CD1c-positive myeloid dendritic cell (primary cell): ENCODE data around the gene TNS3.
A peak's percentile ranks its signal among the peaks of the same experiment; 100 is the strongest.
"Not testable (repeated sequence)": the region's sequence is repeated elsewhere in the genome, so short reads cannot be mapped to it uniquely, and the experiment has no call there.

Experiments
- DNase-seq: peaks from one replicate; pipeline ENCODE4 v3.0.0-alpha.2; 2016; ENCODE audit errors: extremely low spot score

TNS3 gene

GRCh38 chr7:47283497-47284131 is 298.3 kb downstream of the TNS3 start:
- no peak for DNase-seq

GRCh38 chr7:47282790-47283496 is 299.0 kb downstream of the TNS3 start:
- DNase-seq, result no peak

DNA sequence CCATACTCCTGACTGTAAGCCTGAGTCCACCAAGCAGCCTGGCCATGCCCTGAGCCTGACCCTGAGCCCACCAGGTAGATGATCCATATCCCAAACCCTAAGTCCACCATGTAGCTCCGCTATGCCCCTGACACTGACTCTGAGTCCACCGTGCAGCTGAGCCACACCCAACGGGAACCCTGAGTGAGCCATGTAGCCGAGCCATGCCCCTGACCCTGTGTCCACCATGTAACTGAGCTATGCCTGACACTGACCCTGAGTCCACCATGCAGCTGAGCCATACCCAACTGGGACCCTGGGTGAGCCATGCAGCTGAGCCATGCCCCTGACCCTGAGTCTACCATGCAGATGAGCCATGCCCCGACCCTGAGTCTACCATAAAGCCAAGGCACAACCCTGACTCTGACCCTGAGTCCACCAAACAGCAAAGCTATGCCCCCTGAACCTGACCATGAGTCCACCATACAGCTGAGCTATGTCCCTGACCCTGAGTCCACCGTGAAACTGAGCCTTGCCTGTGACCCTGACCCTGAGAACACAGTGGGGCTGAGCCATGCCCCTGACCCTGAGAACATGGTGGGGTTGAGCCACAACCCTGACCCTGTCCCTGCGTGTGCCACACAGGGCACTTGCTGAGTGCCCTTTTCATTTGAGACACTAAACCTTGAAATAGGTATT is 299.8 kb downstream of the TNS3 start:
- no peak for DNase-seq

DNA sequence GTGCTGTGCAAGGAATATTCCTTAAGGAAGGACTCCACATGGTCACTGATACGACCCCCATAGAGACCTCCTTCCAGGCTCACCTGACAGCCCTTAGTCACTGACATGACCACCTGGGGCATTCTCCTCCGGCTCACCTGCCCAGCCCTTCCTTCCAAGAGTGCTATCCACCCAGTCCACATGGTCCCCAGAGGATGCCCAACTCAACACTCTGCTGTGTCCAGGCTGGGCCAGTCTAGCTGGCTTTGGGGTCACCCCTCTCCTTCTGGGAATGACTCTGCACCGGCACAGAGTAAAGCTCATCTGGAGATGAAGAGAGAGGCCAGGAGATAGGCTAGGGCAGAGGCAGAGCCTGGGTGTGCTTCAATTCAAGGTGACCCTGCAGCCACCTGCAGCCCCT is 300.8 kb downstream of the TNS3 start:
- DNase-seq, result no peak

DNA sequence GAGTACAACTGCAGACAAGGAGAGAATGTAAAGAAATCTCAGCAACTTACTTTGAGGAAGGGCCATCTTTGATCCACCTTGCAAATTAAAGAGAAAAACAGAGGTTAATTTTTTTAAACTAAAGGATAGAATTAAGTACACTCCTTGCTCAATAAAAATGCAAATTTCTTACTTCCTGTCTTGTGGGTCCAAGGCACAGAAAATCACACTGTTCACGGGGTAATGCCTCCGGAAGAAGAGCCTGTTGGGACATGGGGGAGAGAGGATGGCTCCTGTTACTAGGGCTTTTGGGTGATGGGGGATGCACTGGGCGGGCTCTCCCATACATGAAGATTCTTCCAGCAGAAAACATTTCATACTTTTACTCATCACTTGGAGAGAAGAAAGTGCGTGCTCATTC is 301.8 kb downstream of the TNS3 start:
- DNase-seq, result no peak

DNA sequence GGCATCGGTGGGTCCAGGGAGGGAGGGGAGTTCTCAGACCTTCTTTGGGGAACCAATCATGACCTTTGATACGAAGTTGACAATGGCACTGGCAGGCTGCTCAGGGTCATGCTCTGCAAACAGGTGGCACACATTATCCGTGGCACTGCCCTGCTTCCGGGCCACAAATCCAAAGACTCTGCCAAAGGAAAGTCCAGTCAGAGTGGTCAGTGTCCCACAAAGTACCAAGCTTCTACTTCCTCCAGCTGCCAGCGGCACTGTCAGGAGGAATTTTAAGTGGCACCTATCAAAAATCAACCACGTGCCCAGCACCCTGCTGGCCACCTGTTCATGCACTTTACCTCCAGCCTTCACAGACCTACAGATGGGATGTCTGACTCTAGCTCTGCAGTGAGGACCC is 303.9 kb downstream of the TNS3 start:
- no peak for DNase-seq

GRCh38 chr7:47277321-47277781 is 304.6 kb downstream of the TNS3 start:
- no peak for DNase-seq

GRCh38 chr7:47273974-47274766 is 307.7 kb downstream of the TNS3 start:
- no peak for DNase-seq

GRCh38 chr7:47273088-47273487 is 308.8 kb downstream of the TNS3 start:
- no peak for DNase-seq

DNA sequence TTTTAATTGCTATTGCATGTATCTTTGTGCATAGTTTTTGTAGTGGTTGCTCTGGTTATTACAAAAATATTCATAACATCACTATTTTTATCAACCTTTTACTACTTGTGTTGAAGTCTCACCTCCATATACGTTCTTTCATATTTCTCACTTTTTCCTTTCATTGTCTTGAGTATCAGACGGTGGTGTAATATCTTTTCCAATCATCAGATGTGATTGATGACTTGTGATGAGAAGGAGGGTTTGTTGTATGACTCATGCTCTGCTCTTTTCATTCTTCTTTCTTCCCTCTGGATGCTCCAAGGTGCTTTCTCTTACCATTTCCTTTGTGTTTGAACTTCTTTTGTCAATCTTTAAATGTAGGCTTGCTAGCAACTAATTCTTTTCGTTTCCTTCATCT is 310.2 kb downstream of the TNS3 start:
- DNase-seq, result no peak

DNA sequence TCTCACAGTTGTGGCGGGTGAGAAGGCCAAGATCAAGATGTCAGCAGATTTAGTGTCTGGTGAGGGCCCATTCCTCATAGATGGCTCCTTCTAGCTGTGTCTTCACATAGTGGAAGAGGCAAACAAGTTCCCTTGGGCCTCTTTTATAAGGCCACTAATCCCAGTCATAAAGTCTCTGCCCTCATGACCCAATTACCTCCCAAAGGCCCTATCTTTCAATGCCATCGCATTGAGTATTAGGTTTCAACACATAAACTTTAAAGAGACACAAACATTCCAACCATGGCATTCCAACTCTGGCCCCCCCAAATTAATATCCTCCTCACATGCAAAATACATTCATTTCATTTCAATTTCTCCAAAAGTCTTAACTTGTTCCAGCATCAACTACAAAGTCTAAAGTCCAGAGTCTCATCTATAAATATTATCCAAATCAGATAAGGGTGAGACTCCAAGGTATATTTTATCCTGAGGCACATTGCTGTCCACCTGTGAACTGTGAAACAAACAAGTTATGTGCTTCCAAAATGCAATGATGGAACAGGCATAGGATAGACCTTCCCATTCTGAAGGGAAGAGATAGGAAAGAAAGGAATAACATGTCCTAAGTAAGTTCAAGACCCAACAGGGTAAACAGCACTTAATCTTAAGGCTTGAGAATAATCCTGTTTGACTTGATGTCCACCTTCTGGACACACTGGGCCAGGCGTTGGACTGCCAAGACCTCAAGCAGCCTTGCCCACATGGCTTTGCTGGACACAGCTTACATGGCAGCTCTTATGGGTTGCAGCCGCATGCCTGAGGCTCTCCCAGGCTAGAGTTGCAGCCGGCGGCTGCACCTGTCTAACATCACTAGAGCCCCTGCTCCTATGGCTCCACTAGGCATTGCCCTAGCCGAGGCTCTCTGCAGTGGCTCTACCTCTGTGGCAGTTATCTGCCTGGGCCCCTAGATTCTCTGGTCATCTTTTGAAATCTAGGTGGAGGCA is 312.8 kb downstream of the TNS3 start:
- no peak for DNase-seq

DNA sequence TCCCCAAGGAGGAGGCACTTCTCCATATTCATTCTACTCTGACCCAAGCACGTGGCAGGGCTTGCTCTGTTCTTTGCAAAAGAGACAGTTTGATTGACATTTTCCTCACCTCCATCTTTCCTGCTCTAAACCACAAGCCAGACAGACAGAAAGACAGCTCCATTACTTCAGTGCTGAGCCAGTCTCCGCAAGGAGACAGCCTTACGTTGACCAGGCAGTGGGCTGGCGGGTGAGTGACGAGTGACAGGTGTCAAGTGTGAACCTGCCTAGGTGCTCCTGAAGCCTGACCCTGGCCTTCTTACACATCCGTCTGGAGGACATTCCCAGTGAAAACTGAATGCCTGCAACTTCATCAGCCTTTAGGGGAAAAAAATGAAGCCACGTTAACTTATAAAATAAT is 314.6 kb downstream of the TNS3 start:
- no peak for DNase-seq

DNA sequence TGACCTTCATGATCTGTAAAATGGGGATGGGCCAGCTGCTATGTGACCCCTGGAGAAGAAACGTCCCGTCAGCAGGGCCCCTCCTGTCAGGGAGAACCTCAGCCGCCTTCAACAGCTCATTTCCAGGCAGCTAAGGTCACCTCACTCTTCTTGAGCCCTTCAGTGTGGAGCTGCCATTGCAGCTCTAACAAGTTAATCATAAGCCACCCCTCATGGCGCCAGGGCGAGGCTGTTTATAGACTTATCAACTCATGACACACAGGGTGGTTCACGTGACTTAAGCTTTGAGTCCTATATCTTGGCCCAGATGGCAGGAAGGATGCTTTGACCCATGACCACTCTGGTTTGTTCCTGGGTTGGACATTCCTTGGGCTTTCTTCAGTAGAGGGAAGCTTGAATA is 315.1 kb downstream of the TNS3 start:
- DNase-seq, result no peak

DNA sequence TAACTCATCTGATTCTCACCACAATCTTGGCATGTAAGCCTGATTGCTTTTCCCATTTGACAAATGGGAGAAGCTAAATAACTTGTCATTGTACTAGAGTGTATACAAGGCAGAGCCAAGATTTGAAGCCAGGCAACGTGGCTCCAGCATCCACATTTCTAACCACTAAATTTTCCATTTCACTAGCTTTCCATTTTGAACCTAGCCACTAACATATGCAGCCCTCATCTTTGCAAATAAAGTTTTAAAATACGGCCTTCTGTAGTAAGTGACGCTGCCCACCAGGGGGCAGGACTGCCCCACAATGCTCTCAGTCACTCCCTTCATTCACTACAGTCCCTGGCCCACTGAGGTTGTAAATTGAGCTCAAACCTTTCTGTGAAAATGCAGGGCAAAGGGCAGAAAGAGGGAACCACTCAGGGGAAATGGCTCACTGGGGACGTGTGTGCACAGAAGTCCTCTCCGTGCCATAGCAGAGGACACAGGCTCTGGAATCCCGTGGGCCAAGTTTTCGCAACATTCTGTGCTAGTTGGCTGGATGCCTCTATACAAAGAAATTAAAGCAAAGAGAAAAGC is 315.7 kb downstream of the TNS3 start:
- DNase-seq, result peak; percentile 51

- no peak for DNase-seq
Observed at GRCh38 chr7:47265621-47266020, 316.3 kb downstream of the TNS3 start.

DNA sequence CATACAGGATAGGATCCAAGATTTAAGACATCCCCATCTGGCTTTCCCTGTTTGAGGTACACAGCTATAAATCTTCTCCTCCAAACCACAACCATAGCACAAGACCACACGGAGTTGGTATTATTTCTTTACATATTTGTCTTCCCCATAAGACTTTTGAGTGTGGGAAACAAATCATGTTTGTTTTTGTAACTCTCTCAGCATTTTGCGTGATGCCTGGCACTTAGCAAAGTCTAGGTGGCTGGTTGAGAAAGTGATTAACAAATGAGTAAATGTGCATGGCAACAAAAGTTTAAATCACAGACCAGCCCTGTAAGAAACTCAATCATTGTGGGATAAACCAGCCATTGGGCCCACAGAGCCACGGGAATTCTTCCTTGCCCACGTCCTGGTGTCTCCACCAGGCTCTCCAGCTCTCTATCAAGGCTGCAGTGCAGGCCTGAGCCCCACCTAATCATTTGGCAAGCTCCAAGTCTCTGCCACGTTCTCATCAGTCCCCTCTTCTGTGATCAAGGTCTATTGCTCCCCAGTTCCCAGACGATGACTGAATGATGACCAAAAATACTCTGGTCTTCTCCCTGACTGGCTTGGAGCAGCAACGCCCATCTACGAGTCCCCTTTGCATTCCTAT is 317.8 kb downstream of the TNS3 start:
- DNase-seq, result no peak

- DNase-seq, result no peak
Observed at GRCh38 chr7:47262881-47263280, 319.0 kb downstream of the TNS3 start.

- DNase-seq, result not testable (repeated sequence)
Observed at GRCh38 chr7:47262160-47262559, 319.8 kb downstream of the TNS3 start.

GRCh38 chr7:47260270-47260669 is 321.6 kb downstream of the TNS3 start:
- no peak for DNase-seq

DNA sequence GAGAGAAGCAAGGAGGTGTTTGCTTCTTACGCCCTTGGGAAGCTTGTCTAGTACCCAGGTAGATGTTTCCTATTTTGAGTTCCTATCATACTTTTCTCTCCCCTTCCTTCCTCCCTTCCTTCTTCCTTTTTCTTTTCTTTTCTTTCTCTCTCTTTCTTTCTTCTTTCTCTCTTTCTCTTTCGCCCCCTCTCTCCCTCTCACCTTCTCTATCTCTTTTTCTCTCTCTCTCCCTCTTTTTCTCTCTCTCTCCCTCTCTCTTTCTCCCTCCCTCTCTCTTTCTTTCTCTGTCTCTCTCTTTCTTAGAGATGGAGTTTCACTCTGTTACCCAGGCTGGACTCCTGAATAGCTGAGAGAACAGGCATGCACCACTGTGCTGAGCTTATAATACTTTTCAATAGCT is 322.2 kb downstream of the TNS3 start:
- DNase-seq, result no peak
